NCI-H460 (cell line): ENCODE data around the gene VWA5A. TPM values are rescaled to one million over a fixed set of nuclear protein-coding genes. Genes with fewer than 3 reads are reported as not detected.
"Not testable (repeated sequence)": the region's sequence is repeated elsewhere in the genome, so short reads cannot be mapped to it uniquely, and the experiment has no call there.

Experiments
- DNase-seq: peaks from one replicate; pipeline ENCODE4 v3.0.0-alpha.2; 2016; ENCODE audit warnings: low read depth; ENCODE audit errors: extremely low read depth
- total RNA-seq: library from RNA; depleted of rRNA; stranded (reverse); fragments of >200 nt; shearing (Covaris generic); gene quantifications from 2 replicates; pipeline ENCODE4 v1.2.3, GENCODE V29; 2014

VWA5A gene
- total RNA-seq, 1 experiment from 2014 or later, result 16.4 TPM

GRCh38 chr11:124085997-124086846 is 29.0 kb upstream of the VWA5A start:
- no peak for DNase-seq

- DNase-seq, result no peak
Observed at GRCh38 chr11:124090996-124091395, 24.3 kb upstream of the VWA5A start.

GRCh38 chr11:124093330-124093729 is 21.9 kb upstream of the VWA5A start:
- no peak for DNase-seq

GRCh38 chr11:124094731-124095130 is 20.5 kb upstream of the VWA5A start:
- DNase-seq, result no peak

- DNase-seq, result no peak
Observed at GRCh38 chr11:124096364-124096763, 18.9 kb upstream of the VWA5A start.

- DNase-seq, result no peak
Observed at GRCh38 chr11:124098141-124098540, 17.1 kb upstream of the VWA5A start.

- no peak for DNase-seq
Observed at GRCh38 chr11:124101737-124102136, 13.5 kb upstream of the VWA5A start.

GRCh38 chr11:124108156-124108555 is 7.1 kb upstream of the VWA5A start:
- peak; percentile 41 for DNase-seq

DNA sequence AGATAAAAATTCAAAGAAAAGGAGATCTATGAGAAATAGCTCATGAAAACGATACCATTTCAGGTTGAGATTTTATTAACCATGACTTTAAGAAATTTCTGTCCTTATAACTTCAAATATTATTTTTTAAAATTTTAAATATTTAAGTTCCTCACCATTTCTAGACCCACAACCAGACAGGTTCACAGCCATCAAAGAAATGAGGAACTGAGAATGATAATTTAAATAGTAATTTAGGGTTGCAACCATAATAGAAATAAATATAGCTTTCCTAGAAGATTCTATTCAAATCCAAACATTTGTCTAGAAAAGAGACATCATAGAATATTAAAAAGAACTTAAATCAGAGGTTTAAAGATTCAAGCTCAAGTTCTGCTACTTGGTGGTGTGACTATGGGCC is 5.9 kb upstream of the VWA5A start:
- DNase-seq, result no peak

GRCh38 chr11:124110201-124110600 is 5.0 kb upstream of the VWA5A start:
- DNase-seq, result no peak

DNA sequence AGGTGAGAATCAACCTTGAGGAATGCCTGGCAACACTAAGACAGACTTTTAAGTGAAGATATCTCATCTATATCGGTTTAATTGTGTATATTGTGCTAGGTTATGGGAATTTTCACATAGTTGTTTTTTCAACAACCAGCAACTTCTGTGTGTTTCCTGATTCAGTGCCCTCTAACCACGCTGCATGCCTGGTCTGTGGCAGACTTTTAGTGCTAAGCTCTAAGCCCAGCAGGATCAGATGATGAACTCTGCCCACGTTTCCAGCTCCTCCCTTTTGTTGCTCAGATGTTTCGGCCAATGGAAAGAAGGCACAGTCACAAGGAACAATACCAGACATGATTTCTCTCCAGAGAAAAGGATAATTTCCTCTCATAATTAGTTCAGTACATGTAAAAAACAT is 1.4 kb upstream of the VWA5A start:
- DNase-seq, result no peak

DNA sequence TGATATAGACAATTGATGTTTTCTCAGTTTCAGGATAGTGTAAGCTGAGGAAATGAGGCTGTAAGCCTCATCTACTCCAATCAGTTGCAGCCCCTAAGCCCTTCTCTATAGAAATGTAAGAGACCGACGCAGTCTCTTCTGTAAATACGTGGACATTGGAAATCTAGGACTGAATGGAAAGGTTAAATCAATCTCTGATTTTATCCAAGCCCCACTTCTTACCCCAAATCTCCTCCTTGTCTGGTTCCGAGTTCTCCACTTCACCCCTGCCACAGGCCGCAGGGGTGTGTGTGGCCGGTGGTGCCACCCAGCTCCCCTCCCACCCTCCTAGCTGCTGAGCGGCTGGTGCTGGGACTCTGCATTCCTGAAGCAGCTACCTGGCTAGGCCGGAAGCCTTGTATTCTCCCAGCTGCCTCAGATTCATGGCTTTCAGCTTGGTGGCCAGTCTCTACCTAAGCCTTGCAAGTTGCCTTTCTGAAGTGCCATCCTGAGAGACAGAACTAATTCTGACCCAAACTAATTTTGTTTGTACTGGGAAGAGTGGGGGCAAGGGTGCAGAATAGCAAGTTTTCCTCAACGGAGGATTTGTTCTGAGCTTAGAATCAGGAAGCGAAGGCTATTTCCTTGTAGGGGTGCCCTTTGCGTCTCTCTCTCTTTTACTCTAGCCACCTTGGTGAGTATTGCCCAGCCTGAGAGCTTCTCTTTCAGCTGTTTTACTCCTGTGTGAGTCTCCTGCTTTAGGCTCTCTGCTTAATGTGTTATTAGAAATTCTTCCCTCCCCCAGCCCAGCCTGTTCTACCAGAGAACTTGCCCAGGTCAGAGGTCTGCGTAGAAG is 749 bp downstream of the VWA5A start:
- DNase-seq, result no peak

GRCh38 chr11:124119103-124119502 is 3.9 kb downstream of the VWA5A start:
- no peak for DNase-seq

DNA sequence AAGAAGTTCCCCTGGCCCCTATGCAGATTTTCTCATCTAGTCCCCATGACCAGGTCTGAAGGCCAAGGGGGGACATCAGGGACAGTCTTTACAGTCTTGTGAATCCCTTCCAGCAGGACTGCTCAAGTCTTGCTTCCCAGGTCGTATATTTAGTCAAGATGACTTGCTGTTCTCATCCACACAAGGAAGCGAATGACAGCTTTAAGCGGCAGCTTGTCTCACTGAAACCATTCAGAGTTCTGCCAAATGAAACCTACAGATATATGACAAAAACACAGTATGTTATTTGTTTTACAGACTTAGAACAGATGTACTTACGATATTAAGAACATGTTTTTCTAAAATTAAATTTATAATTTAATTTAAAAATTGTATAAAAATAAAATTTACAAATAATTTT is 5.6 kb downstream of the VWA5A start:
- no peak for DNase-seq

GRCh38 chr11:124122123-124122522 is 6.9 kb downstream of the VWA5A start:
- DNase-seq, result no peak

- no peak for DNase-seq
Observed at GRCh38 chr11:124123622-124124021, 8.4 kb downstream of the VWA5A start.

DNA sequence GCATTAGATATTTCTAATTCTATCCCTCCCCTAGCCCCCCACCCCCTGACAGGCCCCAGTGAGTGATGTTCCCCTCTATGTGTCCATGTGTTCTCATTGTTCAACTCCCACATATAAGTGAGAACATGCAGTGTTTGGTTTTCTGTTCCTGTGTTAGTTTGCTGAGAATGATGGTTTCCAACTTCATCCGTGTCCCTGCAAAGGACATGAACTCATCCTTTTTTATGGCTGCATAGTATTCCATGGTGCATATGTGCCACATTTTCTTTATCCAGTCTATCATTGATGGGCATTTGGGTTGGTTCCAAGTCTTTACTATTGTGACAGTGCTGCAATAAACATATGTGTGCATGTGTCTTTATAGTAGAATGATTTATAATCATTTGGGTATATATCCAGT is 11.9 kb downstream of the VWA5A start:
- not testable (repeated sequence) for DNase-seq

GRCh38 chr11:124143034-124143433 is 27.8 kb downstream of the VWA5A start:
- no peak for DNase-seq

GRCh38 chr11:124147951-124148350 is 32.7 kb downstream of the VWA5A start:
- no peak for DNase-seq

DNA sequence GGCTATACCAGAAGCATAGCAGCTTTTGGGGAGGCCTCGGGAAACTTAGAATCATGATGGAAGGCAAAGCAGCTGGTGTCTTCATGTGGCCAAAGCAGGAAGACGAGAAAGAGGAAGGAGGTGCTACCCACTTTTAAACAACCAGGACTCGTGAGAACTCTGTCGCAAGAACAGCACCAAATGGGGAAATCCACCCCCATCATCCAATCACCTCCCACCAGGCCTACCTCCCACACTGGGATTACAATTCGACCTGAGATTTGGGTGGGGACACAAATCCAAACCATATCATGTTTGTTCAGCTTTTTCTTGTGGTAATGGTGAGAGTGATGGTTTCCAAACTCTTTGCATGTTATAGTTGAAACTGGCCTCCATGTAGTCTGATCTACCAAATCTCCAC is 35.4 kb downstream of the VWA5A start:
- no peak for DNase-seq

GRCh38 chr11:124152770-124153407 is 37.6 kb downstream of the VWA5A start:
- DNase-seq, result no peak
